Suppressor macrophage treated with lipopolysaccharide for 1 hour (primary cell): ENCODE results near the gene ULK4.

Experiments
- DNase-seq, 3 donors: peaks; one replicate each; pipeline ENCODE4 v3.0.0-alpha.2; 2020 to 2022

ULK4 gene

DNA sequence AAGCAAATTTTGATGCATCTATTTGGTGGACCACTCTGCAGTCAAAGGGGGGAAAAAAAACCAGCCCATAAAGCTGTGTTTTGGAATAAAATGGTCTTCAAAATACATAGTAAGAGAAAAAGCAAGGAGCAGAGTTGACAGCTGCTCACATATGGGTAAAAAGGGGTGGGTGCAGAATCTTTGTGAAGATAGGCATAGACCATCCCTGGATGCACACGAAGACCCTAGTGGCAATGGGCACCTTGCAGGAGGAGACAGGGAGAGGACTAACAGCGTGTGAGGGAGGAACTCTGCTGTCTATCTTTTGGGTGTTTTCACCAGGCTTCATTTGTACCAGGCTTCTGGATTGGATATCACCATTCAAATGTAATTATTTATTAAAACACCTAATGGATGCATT, 718.7 kb downstream of the ULK4 start:
- DNase-seq: no peak

DNA sequence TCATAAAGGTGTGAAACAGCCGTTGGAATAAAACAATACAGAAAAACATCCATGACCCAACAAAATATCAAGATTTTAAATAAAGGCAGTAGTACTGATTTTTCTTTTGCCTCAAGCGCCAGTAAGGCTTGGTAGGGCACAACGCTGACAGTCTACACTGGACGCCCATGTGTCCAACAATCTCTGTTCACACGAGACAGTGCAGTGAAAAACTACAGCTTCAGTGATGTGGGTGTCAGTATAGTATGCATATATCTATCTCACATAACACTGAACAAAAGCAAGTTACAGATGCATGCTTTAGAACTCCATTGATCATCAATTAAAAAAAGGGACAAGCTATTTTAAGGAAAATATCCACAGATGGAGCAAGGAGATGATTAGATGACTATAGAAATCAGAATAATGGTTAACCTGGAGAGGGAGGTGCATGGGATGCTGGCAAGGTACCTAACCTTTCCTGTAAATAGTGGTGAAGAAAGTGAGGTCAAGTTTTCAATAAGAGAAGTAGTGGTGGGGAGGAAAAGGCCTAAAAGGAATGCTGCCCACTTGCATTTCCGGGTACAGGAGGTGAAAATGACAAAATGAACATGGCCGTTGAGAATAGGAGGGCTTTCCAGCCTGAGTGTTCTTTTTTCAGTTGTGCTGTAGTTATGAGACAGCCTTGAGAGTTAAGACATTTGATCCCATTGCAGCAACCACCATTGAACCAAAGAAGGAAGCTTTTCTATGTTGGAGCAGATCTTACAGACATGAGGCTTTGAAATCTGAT, 719.9 kb downstream of the ULK4 start:
- no peak for DNase-seq

GRCh38 chr3:41241161-41241560, 720.7 kb downstream of the ULK4 start:
- no peak for DNase-seq

DNA sequence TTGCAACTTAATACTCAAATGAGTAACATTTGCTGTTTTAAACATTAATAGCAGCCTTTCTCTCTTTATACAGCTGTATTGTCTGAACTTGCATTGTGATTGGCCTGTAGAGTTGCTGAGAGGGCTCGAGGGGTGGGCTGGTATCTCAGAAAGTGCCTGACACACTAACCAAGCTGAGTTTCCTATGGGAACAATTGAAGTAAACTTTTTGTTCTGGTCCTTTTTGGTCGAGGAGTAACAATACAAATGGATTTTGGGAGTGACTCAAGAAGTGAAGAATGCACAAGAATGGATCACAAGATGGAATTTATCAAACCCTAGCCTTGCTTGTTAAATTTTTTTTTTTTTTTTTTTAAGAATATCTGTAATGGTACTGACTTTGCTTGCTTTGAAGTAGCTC, 722.3 kb downstream of the ULK4 start:
- no peak for DNase-seq

GRCh38 chr3:41237907-41238306, 724.0 kb downstream of the ULK4 start:
- no peak for DNase-seq

GRCh38 chr3:41236228-41236627, 725.7 kb downstream of the ULK4 start:
- DNase-seq: no peak

GRCh38 chr3:41234823-41235721, 726.8 kb downstream of the ULK4 start:
- no peak for DNase-seq

DNA sequence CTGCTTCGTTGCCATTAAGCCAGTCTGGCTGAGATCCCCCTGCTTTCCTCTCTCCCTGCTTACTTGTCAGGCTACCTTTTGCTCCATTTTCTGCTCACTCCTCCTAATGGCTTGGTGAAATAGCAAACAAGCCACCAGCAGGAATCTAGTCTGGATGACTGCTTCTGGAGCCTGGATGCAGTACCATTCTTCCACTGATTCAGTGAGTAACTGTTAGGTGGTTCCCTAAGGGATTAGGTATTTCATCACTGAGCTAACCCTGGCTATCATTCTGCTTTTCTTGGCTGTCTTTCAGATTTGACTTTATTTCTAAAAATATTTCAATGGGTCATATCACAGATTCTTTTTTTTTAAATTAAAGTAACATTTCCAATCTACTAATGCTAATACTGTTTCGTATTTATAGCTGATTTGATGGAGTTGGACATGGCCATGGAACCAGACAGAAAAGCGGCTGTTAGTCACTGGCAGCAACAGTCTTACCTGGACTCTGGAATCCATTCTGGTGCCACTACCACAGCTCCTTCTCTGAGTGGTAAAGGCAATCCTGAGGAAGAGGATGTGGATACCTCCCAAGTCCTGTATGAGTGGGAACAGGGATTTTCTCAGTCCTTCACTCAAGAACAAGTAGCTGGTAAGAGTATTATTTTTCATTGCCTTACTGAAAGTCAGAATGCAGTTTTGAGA, 737.6 kb downstream of the ULK4 start:
- peak in 2 of 3 donors; percentile 31 to 39 for DNase-seq

GRCh38 chr3:41223691-41224090, 738.2 kb downstream of the ULK4 start:
- no peak for DNase-seq

DNA sequence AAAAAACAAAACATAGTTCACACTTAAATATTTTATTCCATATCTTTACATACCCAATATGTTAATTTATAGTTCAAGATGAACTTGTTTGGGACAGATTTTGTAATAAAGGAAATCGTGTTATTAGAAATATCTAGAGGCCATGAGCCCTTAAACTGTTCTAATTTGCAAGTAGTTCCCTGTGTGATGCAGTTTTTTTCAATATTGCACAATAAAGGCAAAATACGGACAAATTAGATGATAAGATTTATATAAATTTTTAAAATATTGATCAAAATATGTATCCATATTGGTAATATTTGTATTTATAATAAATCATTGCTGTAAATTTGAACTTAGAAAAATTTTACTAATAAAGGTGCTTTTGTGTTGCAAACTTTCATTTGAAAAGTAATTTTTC, 738.8 kb downstream of the ULK4 start:
- DNase-seq: no peak

GRCh38 chr3:41222501-41222900, 739.4 kb downstream of the ULK4 start:
- DNase-seq: no peak

DNA sequence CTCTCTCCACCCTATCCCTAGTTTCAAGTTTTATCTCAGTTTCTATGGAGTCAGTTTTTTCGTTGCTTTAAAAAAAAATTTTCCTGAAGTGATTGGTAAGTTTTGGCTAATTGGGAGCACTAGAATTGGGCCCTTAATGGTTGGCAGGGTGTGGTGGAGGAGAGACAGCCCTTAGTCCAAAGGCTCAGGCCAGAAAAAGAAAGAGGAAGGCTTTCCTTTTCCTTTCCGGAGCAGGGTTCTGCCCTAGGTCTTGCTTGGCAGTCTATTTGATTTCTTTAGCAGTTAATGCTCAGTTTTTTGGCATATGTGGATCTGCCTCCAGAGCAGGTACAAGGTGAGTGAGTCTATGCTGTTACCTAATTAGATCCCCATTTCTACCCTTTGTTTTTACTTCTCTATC, 739.9 kb downstream of the ULK4 start:
- no peak for DNase-seq

DNA sequence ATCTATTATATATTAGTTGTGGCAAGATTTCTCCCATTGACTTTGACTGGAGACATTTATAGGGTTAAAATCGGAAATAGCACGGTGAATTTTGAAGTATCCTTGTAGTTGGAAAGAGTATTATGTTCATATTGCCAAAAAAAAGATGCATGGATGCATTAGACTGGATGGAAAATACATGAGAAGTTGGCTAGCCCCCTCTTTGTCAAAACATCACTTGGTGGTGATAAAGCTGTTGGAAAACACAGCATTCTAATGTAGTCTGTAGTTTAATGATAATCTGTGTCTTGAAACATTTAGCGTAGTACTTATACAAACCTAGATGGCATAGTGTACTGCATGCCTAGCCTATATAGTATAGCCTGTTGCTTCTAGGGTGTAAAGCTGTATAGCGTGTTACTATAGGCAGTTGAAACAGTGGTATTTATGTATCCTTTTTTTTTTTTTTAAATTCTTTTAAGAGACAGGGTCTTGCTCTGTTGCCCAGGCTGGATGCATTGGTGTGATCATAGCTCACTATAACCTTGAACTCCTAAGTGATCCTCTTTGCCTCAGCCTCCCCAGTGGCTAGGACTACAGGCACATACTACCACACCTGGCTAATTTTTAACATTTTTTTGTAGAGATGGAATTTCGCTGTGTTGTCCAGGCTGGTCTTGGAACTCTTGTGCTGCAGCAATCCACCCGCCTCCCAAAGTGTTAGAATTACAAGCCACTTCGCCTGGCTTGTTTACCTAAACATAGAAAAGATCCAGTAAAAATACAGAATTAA, 740.8 kb downstream of the ULK4 start:
- no peak for DNase-seq

GRCh38 chr3:41219424-41219823, 742.5 kb downstream of the ULK4 start:
- no peak for DNase-seq

DNA sequence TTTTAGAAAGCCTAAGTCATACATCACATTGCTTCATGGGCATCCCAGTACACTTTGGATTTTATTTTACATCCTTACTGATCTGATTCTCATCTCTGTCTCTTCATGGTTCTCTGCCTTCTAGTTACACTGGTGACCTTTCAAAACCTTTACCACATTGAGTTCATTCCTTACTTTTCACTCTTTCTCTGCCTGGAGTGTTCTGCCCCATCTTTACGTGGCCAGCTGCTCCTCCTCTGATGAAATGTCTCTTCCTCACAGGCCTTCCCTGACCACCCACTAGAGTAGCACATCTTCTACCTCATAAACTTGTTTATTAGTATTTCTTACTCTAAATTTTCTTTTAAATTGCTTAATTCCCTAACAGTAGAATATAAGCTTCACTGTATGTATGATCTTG, 744.9 kb downstream of the ULK4 start:
- no peak for DNase-seq

DNA sequence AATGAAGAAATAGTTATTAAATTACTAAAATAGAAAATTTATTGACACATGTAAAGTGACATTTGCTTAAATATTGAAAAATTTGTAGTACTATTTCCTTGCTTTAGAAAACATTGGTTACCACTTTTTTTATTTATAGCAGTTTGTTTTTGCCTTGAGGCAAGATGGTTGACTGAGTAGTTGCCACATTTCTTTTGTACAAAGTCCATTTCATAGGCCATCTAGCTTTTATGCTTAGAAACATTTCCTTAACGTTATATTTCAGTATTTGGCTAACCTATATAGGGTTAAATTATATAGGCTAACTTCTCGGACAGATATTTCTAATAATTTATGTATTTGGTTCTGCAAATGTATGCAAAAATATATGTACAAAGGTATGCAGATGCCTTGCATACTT, 745.5 kb downstream of the ULK4 start:
- DNase-seq: no peak

DNA sequence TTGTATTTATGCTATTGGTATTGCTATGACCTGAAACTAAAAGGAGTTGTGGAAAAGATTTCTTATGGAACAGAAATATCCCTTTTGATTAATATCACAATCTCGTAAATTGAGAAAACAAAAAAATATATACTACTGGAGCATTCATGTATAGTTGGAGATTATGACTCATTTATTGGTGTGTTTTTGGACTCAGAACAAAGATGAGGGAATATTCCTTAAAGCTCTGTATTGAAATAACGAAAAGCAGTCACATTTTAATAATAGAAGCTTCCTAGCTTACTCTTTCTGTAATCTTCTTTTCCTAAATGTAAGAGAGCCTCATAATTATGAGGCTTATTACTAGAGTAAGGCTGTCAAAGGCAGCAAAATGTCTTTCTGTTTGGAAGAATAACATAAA, 748.3 kb downstream of the ULK4 start:
- no peak for DNase-seq

- DNase-seq: no peak
Observed at GRCh38 chr3:41212088-41212487, 749.8 kb downstream of the ULK4 start.

DNA sequence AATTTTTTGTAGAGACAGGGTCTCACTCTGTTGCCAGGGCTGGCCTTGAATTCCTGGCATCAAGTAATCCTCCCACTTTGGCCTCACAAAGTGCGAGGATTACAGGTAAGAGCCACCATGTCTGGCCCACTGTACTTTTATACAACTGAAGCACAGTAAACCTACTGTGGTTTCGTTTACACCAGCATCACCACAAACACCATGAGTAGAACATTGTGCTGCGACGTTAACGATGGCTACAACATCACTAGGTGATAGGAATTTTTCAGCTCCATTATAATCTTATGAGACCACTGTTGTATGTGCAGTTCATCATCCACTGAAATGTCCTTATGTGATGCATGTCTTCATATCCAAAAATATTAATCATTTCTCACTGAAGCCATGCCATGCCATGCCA, 750.9 kb downstream of the ULK4 start:
- DNase-seq: no peak

DNA sequence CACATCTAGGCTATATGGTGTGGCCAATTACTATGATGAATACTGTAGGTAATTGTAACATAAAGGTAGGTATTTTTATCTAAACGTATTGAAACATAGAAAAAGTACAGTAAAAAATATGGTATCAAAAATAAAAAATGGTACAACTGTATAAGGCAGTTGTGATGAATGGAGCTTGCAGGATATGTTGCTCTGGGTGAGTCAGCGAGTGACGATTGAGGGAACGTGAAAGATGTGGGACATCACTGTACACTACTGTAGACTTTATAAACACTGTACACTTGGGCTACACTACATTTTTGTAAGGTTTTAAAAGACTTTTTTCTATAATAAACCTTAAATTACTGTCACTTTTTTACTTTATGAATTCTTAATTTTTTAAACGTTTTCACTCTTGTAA, 752.3 kb downstream of the ULK4 start:
- DNase-seq: no peak

- DNase-seq: no peak
Observed at GRCh38 chr3:41208507-41209220, 753.2 kb downstream of the ULK4 start.

DNA sequence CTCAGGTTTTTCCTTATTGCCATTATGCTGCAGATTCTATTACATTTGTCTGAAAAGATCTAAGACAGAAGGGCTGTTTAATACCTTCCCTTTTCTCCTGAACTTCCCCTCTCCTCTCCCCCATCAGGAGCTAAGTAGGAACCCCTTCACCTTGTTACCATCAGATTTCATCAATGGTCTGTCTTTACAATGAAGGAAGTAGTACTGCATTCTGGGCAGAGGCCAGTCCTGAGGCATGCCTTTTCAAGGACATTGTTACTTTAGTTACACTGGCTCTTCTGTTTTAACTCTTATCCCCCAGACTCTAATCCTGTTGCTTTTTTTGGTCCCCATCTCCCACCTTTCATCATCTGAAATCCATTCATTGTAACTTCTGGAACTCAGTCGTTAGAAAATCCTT, 754.5 kb downstream of the ULK4 start:
- DNase-seq: no peak
